ENCODE measurements around the gene DCLK1. TPM values are rescaled to one million over a fixed set of nuclear protein-coding genes. Genes with fewer than 3 reads are reported as not detected.

The DCLK1 gene
- total RNA-seq, 1 donor from 2014 or later = 7.9 TPM

GRCh38 chr13:35850569-35850968, 280.6 kb downstream of the DCLK1 start:
- DNase-seq (ENCODE audit: low spot score) = no peak
- no peaks in the 10 kb centered on the region for H3K36me3 Mint-ChIP-seq (ENCODE audit: low read depth)
- H3K27me3 Mint-ChIP-seq (ENCODE audit: low read depth) = no peaks in the 10 kb centered on the region
- no peak overlapping the region for H3K4me3 Mint-ChIP-seq (ENCODE audit: unreplicated experiment)
- H3K27ac Mint-ChIP-seq (ENCODE audit: unreplicated experiment) = no peak overlapping the region
- peaks cover 36% of the 10 kb centered on the region for H3K4me1 Mint-ChIP-seq (ENCODE audit: low read depth)
- no peak for TF ChIP-seq CTCF (IDR thresholded peaks at IDR 0.05)
- no peaks in the 10 kb centered on the region for H3K9me3 Mint-ChIP-seq (ENCODE audit: low read depth)

GRCh38 chr13:35849256-35849644, 281.9 kb downstream of the DCLK1 start:
- Mint-ChIP-seq H3K4me1 (ENCODE audit: low read depth) (peaks cover 24% of the 10 kb centered on the region), H3K9me3 (ENCODE audit: low read depth) (no peaks in the 10 kb centered on the region), H3K27ac (ENCODE audit: unreplicated experiment) (no peak overlapping the region), H3K4me3 (ENCODE audit: unreplicated experiment) (no peak overlapping the region), H3K27me3 (ENCODE audit: low read depth) (no peaks in the 10 kb centered on the region), H3K36me3 (ENCODE audit: low read depth) (no peaks in the 10 kb centered on the region)
- no peak for TF ChIP-seq CTCF (IDR thresholded peaks at IDR 0.05)
- DNase-seq (ENCODE audit: low spot score) = no peak

GRCh38 chr13:35848336-35849255, 282.6 kb downstream of the DCLK1 start:
- Mint-ChIP-seq H3K36me3 (ENCODE audit: low read depth) (no peaks in the 10 kb centered on the region), H3K9me3 (ENCODE audit: low read depth) (no peaks in the 10 kb centered on the region), H3K4me3 (ENCODE audit: unreplicated experiment) (no peak overlapping the region), H3K4me1 (ENCODE audit: low read depth) (peaks cover 24% of the 10 kb centered on the region), H3K27me3 (ENCODE audit: low read depth) (no peaks in the 10 kb centered on the region), H3K27ac (ENCODE audit: unreplicated experiment) (no peak overlapping the region)
- DNase-seq (ENCODE audit: low spot score) = no peak
- no peak for TF ChIP-seq CTCF (IDR thresholded peaks at IDR 0.05)

- H3K4me3 Mint-ChIP-seq (ENCODE audit: unreplicated experiment) = no peak overlapping the region
- H3K27me3 Mint-ChIP-seq (ENCODE audit: low read depth) = no peaks in the 10 kb centered on the region
- H3K27ac Mint-ChIP-seq (ENCODE audit: unreplicated experiment) = no peak overlapping the region
- H3K36me3 Mint-ChIP-seq (ENCODE audit: low read depth) = no peaks in the 10 kb centered on the region
- peaks cover 21% of the 10 kb centered on the region for H3K4me1 Mint-ChIP-seq (ENCODE audit: low read depth)
- no peak for TF ChIP-seq CTCF (IDR thresholded peaks at IDR 0.05)
- no peaks in the 10 kb centered on the region for H3K9me3 Mint-ChIP-seq (ENCODE audit: low read depth)
- DNase-seq (ENCODE audit: low spot score) = no peak
These were observed 287.9 kb downstream of the DCLK1 start for GRCh38 chr13:35843272-35843671.

- H3K4me3 Mint-ChIP-seq (ENCODE audit: unreplicated experiment) = no peak overlapping the region
- no peaks in the 10 kb centered on the region for H3K9me3 Mint-ChIP-seq (ENCODE audit: low read depth)
- no peaks in the 10 kb centered on the region for H3K27me3 Mint-ChIP-seq (ENCODE audit: low read depth)
- no peak for DNase-seq (ENCODE audit: low spot score)
- H3K4me1 Mint-ChIP-seq (ENCODE audit: low read depth) = peaks cover 36% of the 10 kb centered on the region
- H3K36me3 Mint-ChIP-seq (ENCODE audit: low read depth) = no peaks in the 10 kb centered on the region
- no peak for TF ChIP-seq CTCF (IDR thresholded peaks at IDR 0.05)
- H3K27ac Mint-ChIP-seq (ENCODE audit: unreplicated experiment) = no peak overlapping the region
These were observed 290.1 kb downstream of the DCLK1 start for GRCh38 chr13:35841060-35841521.
